Activated CD4-positive, alpha-beta T cell treated with anti-CD3 and anti-CD28 coated beads, Interleukin-2, amount 50 U/mL, for 4 hours (primary cell): ENCODE data around the gene DPM3.
"Not testable (repeated sequence)": the region's sequence is repeated elsewhere in the genome, so short reads cannot be mapped to it uniquely, and the experiment has no call there.

Experiments
- DNase-seq, 2 experiments: peaks; one replicate each; pipeline ENCODE4 v3.0.0-alpha.2; 2020

The DPM3 gene

DNA sequence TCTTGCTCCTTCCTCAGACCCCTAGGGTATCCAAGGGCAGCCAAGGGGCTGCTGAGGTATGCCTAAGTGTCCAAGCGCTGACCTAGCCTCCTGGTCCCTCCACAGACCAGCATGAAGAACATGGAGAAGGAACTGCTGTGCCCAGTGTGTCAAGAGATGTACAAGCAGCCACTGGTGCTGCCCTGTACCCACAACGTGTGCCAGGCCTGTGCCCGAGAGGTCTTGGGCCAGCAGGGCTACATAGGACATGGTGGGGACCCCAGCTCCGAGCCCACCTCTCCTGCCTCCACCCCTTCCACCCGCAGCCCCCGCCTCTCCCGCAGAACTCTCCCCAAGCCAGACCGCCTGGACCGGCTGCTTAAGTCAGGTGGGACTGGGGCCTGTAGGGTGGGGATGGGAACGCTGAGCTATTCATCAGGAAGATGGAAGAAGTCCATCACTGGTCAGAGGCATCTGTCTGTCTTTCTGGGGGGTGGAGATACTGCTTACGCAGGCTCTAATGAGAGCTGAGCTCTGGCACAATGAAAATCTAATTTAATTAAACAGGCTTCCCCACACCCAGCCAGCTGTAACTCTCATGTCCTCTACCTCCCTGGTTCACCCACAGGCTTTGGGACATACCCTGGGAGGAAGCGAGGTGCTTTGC, 35.1 kb upstream of the DPM3 start:
- no peak for DNase-seq

DNA sequence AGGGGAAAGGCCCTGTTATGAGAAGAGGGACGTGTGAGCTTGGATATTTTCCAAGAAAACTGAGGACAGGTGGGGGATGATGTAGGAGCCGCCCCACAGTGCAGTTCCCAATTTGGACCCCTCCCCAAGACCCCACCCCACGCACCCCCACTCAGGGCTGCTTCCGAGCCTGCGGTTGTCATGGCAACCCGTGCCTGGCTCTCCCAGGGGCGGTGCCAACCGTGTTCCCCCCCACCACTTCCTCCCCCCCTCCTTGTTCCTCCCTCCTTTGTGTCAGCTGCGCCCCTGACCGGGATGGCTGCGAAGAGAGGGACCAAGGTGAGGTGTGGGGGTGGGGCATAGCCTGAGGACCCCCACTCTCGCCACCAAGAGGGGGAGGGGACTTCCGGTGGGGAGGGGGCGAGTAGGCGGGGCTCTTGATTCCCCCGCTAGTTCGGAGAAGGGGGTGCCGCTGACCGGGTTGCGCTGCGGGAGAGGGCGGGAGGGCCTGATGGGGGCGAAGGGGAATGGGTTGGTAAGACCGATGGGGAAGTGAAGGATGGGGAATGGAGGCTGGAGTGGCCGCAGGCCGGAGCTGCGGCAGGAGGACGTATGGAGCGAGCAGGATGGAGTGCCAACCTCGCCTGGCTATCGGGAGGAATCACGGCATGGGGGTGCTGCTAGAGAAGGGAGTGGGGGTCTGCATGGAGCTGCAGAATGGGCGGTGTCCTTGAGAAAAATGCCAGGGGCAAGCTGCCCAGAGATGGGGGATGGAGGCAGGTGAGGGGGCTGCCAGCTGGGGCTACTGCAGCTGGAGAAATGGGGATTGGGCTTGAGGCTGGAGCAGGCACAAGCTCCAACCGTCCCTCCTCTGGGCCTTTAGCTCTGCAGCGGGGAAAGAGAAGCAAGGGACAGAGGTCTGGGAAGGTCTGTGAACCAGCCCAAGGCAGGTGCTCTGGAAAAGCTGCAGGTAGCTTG, 34.3 kb upstream of the DPM3 start:
- DNase-seq, result peak; percentile 38 to 45

DNA sequence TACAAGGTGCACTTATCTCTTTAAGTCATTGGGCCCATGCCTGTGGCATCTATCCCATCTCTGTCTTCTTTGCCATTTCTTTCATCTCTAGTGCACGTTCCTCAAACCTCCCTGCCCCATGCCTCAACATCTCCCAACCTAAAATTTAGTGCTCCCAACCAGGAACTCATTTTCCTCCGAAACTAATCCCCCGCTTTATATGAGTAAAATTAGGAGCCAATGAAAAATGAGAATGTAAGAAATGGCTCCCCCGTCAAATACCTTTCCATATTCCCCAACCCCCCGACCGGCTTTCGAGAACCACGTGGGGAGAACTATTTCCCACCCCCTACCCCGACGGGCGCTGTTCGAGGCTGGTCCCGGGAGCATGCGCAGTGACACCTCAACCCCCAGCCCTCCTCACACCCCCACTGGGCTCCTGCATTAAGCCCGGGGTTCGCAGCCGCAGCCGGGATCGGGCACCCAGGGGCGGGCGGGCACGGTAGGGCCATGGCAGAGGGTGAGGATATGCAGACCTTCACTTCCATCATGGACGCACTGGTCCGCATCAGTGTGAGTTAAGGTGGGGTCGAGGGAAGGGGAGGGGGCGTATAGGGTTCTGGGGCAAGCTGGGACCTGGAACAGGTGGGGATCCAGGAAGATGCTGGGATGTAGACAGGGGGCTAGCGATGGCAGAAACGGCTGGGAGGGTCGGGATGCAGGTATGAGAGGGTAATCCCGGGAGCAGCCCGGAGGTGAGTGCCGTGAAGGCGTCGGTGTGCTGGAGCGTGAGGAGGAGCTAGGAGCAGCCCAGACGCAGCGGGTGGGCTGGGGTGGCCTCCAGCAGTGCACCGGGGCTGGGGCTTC, 33.4 kb upstream of the DPM3 start, which contains the start of gene TRIM46:
TRIM46 (plus strand) TSS at position 372 of the 846 bp plus-strand sequence; CDS start at position 490, 118 bp downstream.
- peak; percentile 63 to 72 for DNase-seq

DNA sequence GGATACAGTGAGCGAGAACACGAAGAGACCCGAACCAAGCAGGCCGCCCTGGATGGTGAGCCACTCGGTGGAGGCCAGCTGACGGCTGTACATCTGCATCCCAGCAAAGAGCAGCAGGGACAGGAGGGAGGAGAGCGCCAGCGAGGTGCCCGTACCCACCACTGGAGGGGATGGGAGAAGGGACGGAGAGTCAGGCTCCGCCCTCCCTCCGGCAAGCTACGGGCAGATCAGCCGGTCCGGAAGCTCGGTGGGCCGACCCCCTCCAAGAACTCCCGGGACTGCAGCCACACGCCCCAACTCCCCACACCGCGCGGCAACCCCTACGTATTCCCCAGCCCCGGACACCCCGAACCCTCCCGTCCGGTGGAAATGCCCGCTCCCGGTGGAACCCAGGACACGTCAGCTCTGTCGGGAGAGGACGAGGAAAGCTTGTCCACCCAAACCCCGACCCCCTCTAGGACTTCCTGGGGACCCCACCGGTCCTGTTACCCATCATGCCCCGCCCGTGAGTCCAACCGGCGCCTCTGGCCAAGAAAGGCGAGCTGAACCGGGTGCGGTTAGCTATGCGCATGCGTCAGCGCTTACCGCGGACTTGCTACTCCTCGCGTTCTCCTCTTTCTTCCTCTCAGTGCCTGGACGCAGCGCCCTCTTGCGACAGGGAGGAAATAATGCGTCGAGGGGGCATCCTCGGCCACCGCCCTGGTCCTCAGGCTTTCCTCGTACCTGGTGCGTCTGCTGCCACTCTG, 32.6 kb upstream of the DPM3 start, which contains the start of gene KRTCAP2:
KRTCAP2 (minus strand) TSS at position 573 of the 746 bp plus-strand sequence; CDS start at position 493, 80 bp downstream.
- peak; percentile 91 to 92 for DNase-seq

DNA sequence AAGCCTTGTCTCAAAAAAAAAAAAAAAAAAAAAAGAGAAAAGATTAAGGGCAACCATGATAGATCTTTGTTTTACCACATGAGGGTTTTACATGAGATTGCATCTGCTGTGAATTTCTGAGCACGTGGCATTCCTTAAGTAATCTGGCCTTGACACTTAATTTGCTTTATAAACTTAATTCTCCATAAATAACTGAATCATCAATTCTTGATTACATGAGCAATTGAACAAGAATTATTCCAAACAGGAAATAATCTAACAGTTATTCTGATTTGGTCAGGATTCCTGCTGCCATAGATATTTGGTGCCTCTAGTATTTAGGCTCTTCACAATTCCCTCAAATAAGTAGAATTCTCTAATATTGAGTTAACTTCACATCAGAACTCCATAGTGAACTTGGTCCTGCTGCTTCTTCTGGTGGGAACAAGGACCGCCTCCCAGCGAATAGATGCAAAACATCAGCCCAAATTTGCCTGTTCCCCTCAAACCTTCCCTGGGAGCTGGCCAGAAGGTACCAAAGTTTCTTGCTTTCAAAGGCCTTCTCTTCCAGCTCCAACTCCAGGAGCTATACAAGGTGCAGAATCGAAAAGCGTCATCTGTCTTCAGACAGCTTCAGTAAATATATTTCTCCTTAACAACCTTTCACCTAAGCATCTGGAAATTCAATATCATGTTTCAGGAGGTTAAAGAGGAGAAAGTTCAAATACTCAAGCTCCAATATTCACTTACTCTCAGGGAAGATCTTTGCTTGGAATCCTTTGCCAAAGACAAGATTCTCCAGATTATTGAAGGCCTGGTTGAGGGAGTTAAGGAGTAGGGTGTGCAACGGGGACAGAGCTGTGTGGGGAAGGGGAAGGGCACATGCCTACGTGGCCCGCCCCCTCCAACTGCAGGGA, 31.8 kb upstream of the DPM3 start:
- DNase-seq, result peak; percentile 39 to 44

DNA sequence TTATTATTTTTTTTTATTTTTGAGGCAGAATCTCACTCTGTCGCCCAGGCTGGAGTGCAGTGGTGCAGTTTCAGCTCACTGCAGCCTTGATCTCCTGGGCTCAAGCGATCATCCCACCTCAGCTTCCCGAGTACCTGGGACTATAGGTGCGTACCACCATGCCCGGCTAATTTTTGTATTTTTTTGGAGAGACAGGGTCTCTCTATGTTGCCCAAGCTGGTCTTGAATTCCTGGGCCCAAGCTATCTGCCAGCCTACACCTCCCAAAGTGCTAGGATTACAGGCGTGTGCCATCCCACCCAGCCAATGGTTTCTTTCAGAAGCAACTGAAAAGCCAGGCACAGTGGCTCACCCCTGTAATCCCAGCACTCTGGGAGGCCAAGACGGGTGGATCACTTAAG, 30.5 kb upstream of the DPM3 start:
- DNase-seq, result no peak

DNA sequence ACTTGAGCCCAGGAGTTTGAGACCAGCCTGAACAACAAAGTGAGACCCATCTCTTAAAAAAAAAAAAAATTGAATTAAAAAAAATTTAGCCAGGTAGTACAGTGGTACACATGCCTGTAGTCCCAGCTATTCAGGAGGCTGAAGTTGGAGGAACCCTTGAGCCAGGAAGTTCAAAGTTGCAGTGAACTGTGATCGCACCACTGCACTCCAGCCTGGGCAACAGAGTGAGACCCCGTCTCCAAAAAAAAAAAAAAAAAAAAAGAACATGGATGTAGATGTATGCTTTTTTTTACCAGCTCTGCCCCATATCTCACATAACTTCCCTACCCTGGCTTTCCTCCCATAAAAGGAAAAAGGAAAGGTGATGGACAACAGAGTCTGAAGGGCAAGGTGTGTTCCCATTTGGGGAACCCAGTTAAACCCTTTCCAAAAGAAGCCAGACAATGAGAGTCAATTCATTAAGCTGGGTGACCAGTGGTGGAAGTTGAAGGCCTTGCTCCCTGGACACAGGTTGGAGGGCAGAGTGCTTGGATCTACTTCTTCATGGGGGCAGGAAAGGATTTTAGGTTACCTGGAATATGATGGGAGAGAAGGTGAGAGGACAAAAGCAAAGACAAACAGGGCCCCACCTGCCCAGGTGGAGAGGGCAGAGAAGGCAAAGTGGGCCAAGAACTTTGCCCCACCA, 29.9 kb upstream of the DPM3 start:
- no peak for DNase-seq

DNA sequence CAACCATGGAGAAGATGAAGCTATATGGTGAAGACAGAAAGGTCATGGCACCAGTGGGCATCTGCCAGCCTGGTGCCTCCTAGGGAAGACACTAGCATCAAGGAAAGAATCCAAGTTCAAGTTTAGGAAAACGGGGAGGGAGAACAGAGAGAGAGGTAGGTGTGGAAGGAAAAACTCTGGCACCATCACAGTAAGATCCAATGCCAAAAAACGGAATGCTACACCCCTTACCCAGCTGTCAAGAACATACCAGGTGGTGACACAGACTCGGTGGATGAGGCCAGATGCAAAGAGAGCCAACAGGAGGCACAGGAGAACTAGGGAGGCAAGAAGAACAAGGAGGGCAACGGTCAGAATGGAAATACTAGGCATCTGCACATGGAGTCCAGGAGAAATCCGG, 29.2 kb upstream of the DPM3 start:
- DNase-seq, result no peak

DNA sequence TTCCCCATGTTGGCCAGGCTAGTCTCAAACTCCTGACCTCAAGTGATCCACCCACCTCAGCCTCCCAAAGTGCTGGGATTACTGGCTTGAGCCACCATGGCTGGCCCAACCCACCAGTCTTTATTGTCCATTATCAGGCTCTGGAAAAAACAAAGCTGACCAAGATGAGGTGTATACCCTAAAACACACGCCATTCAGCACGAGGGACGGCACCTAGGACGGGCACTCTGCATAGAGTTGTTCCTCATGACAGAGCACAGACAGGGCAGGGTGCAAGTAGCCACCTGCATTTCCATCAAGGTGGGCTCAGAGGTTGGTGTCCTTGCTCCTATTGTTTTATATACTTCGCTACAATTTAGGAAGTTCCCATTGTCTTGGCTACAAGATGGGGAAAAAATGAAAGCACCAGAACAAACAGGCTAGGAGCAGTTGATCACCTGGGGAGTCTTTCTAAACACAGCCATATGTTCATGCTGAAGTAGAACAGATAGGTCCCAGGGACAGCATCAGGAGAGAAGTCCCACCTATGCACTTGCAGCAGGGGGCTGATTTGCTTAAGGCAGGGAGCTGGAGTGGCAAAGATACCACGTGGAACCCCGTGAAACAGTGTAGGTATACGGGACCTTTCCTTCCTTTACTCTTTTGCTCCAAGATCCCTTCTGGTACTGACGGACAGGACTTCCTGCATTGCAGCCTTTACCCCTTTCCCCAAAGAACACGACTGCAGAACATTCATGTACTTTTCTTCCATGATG, 28.3 kb upstream of the DPM3 start:
- no peak for DNase-seq

DNA sequence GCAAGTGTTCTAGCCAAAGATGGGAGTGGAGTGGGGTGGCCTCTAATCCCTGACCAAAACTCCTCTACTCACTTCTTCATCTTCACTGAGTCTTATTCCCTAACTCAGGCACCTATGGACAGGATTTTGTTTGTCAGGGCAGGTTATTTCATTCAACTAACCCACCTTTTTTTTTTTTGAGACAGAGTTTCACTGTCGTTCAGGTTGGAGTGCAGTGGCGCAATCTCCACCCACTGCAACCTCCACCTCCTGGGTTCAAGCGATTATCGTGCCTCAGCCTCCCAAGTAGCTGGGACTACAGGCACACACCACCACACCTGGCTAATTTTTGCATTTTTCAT, 27.7 kb upstream of the DPM3 start:
- DNase-seq, result not testable (repeated sequence)

DNA sequence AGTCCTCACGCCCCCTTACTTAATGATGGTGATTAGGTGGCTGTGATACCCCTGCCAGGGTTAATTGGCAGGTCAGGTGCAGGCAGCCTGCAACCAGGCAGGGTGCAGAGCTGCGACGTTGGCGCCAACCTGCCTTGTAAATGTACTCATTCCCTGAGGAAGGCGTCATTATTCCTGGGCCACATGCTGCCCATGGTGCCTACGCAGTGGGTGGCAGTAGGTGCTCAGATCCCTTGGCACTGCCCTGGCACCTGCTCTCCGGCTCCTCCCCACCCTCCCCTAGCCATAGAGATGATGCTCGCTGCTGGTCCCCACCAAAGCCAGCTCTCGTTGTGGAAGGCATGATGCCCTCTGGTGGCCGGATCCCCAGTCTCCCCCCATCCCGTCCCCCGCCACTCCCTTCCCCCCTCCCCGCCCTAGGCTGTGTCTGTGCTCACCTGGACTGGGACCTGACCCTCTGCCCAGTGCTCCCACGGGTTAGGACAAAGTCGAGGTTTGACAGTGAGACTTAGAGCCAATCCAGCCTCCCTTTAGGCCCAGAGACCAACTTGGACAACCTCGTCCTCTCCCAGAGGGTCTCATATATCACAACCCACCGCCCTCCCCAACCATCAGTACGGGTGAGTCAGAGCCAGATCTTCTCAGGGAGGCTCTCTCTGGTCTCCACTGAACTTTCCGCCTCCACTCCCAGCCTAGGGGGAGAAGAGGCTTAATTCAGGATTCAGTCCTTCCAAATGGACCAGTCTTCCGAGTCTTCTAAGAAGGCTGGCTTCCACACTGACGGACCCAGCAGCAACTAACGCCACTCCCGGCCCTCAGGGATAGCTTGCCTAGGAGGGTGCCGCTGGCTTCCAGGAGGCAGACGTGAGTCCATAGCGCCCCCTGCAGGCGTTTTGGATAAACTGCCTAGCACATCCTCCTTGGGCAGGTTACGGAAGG, 27.1 kb upstream of the DPM3 start:
- DNase-seq, result peak; percentile 82

DNA sequence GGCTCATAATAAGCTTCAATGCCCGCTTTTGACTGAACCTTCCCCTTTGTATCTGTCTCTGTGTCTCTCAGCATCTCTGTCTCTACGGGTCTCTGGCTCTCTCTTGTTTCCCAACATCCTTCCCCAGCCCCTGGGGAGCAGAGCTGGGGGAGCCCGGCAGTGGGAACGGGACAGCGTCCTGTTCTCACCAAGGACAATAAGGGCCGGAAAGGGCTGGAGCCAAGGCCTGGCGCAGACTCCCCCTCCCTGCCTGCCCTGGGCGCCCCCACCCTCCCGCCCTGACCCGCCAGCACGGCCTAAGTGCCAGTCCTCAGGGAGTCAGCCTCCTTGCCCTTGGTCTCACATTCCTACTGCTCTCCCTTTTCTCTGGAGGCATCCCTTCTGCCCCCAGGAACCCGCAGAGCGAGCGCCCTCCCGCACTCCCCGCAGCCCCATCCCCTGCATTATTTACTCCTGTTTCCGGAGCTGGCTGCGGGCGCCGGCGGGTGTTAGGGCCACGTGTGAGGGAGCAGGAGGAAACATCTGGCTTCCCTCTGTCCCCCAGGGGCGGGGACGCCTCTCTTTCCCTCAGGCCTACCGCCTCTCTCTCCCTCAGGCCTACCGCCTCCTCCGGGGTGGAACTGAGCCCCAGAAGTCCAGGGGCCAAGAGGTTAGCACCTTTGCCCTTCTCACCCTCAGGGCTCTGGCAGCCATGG, 26.3 kb upstream of the DPM3 start:
- DNase-seq, result no peak

DNA sequence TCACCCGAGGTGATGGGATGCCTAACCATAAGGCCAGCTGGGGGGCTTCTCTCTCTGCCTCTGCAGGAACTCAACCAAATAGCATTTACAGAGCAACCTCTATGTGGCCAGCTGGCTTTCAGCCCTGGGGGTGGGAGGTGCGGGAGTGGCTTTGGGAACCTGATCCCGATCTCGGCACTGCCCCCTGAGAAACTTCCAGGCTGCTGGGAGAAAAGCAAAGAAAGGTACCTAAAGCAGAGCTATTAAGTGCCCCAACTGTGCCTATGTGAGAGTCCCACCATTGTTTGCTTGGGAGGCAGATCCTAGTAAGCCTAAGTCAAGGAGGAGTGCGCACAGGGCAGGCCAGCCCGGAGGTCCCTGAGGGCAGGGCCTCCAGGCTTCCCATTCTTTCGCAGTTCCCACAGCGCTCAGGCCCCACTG, 25.7 kb upstream of the DPM3 start:
- no peak for DNase-seq

DNA sequence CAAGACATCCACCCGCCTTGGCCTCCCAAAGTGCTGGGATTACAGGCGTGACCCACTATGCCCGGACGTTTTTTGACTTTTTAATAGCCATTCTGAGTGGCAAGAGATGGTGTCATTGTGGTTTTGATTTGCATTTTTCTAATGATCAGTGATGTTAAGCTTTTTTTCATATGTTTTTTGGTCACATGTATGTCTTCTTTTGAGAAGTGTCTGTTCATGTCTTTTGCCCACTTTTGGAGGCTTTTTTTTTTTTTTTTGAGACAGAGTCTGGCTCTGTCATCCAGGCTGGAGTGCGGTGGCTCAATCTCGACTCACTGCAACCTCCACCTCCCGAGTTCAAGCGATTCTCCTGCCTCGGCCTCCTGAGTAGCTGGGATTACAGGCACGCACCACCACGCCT, 24.3 kb upstream of the DPM3 start:
- not testable (repeated sequence) for DNase-seq

DNA sequence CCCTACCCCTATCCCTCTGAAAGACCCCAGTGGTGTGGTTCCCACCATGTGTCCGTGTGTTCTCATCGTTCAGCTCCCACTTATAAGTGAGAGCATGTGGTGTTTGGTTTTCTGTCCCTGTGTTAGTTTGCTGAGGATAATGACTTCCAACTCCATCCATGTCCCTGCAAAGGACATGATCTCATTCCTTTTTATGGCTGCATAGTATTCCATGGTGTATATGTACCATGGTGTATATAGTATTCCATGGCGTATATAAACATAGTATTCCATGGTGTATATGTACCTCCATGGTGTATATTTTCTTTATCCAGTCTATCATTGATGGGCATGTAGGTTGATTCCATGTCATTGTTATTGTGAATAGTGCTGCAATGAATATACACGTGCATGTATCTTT, 23.5 kb upstream of the DPM3 start:
- not testable (repeated sequence) for DNase-seq

DNA sequence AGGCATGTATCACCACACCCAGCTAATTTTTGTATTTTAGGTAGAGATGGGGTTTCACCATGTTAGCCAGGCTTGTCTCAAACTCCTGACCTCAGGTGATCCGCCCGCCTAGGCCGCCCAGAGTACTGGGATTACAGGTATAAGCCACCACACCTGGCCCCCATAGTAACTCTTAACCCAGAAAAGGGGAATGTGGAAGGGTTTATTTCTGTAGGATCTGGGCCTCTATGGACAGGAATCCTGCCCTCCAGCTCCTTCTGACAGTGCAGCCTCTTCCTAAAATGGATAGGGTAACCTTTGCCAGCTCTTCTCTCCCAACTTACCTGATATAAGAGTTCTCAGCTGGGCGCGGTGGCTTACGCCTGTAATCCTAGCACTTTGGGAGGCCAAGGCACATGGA, 22.3 kb upstream of the DPM3 start:
- DNase-seq, result not testable (repeated sequence)

DNA sequence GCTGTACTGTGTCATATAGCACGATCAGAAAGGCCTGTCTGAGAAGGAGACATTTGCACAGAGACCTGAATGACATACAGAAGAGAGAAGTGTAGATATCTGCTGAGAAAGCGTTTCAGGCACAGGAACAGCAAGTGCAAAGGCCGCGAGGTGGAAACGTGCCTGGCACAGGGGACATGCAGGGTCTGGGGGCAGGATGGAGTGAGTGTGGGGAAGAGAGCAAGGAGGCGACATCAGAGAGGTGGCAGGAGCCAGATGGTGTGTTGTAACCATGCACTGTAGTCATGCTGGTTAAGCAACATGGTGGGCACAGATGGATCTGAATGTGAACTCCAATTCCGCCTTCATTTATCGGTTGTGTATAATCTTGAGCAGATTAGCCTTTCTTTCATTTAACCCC, 19.8 kb upstream of the DPM3 start:
- DNase-seq, result no peak

DNA sequence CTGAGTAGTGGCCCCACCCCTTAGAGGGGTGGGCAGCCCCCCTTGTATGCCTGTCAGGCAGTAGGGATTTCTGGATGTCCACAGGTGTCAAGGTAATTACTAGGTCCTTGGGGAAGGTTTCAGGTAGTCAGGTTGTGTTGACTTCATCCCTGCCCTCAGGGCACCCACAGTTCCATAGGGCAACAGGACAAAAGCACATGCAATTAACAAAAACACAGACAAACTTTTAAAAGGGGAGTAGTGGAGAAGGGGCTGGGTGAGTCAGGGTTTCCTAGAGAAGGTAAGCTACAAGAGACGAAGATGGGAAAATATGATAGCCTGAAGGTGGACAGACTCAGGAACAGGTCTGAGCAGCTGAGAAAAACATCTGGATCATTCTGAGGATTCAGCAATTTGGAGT, 18.7 kb upstream of the DPM3 start:
- no peak for DNase-seq
